Astrocyte (in vitro differentiated cells and primary cell): ENCODE data around the gene NCBP1. TPM values are rescaled to one million over a fixed set of nuclear protein-coding genes. Genes with fewer than 3 reads are reported as not detected.

ENCODE experiments used
- DNase-seq: peaks from one replicate; pipeline ENCODE4 v3.0.0-alpha.2; 2010; ENCODE audit warnings: low read depth
- FAIRE-seq: peaks from 2 replicates; lab custom pipeline; 2011; peaks lifted over from hg19 to GRCh38; lab: Jason Lieb, UNC
- H2AFZ ChIP-seq: 2 replicates; pipeline ENCODE4 v1.6.0; 2012; ENCODE audit warnings: low read depth, low read length, inconsistent platforms
- H3K27ac ChIP-seq: 2 replicates; pipeline ENCODE4 v1.5.1; 2011; ENCODE audit warnings: low read depth, low read length, inconsistent platforms
- H3K27me3 ChIP-seq: 2 replicates; pipeline ENCODE4 v1.6.0; 2011; ENCODE audit warnings: low read length, inconsistent platforms; ENCODE audit not compliant: insufficient read depth
- H3K36me3 ChIP-seq: 2 replicates; pipeline ENCODE4 v1.5.1; 2011; ENCODE audit warnings: low read length, inconsistent platforms; ENCODE audit not compliant: insufficient read depth
- H3K4me1 ChIP-seq: 2 replicates; pipeline ENCODE4 v1.5.1; 2011; ENCODE audit warnings: low read length, inconsistent platforms; ENCODE audit not compliant: insufficient read depth
- H3K4me2 ChIP-seq: 2 replicates; pipeline ENCODE4 v1.6.0; 2012; ENCODE audit warnings: low read length, inconsistent platforms
- H3K4me3 ChIP-seq: 2 replicates; pipeline ENCODE4 v1.5.1; 2011; ENCODE audit warnings: low read depth, mild to moderate bottlenecking, low read length, inconsistent platforms; ENCODE audit not compliant: insufficient read depth
- H3K79me2 ChIP-seq: 2 replicates; pipeline ENCODE4 v1.6.0; 2012; ENCODE audit warnings: mild to moderate bottlenecking, low read length, inconsistent platforms; ENCODE audit not compliant: insufficient read depth
- H3K9ac ChIP-seq: 2 replicates; pipeline ENCODE4 v1.6.0; 2012; ENCODE audit warnings: mild to moderate bottlenecking, low read length, inconsistent platforms
- H3K9me3 ChIP-seq: 2 replicates; pipeline ENCODE4 v1.5.1; 2012; ENCODE audit warnings: low read depth, mild to moderate bottlenecking, low read length, inconsistent platforms; ENCODE audit not compliant: insufficient read depth
- H4K20me1 ChIP-seq: 2 replicates; pipeline ENCODE4 v1.6.0; 2012; ENCODE audit warnings: low read length, inconsistent platforms; ENCODE audit not compliant: insufficient read depth
- H3K27ac Mint-ChIP-seq: one replicate; pipeline ENCODE4 v1.8.0; 2021; ENCODE audit warnings: mild to moderate bottlenecking, mixed read lengths; ENCODE audit not compliant: unreplicated experiment
- H3K27me3 Mint-ChIP-seq: one replicate; pipeline ENCODE4 v1.8.0; 2021; ENCODE audit warnings: low read depth, mixed read lengths; ENCODE audit not compliant: unreplicated experiment
- H3K36me3 Mint-ChIP-seq: one replicate; pipeline ENCODE4 v1.8.0; 2021; ENCODE audit warnings: low read depth, mixed read lengths; ENCODE audit not compliant: unreplicated experiment
- H3K4me1 Mint-ChIP-seq: one replicate; pipeline ENCODE4 v1.8.0; 2021; ENCODE audit warnings: low read depth, mixed read lengths; ENCODE audit not compliant: unreplicated experiment
- H3K4me3 Mint-ChIP-seq: one replicate; pipeline ENCODE4 v1.8.0; 2021; ENCODE audit warnings: mild to moderate bottlenecking, moderate library complexity, mixed read lengths; ENCODE audit not compliant: unreplicated experiment
- H3K9me3 Mint-ChIP-seq: one replicate; pipeline ENCODE4 v1.8.0; 2021; ENCODE audit warnings: mild to moderate bottlenecking, mixed read lengths; ENCODE audit not compliant: unreplicated experiment
- CTCF ChIP-seq: IDR thresholded peaks from 2 replicates; pipeline ENCODE4 v1.5.1; 2011; ENCODE audit warnings: low read depth, mild to moderate bottlenecking, inconsistent platforms, low read length, moderate library complexity; ENCODE audit not compliant: insufficient read depth
- EZH2 ChIP-seq: IDR thresholded peaks from 2 replicates; pipeline ENCODE4 v1.6.1; 2012; ENCODE audit warnings: mild to moderate bottlenecking, low read length, inconsistent platforms; ENCODE audit not compliant: insufficient read depth
- total RNA-seq: library from RNA; stranded (reverse); gene quantifications from 2 replicates; pipeline ENCODE4 v1.2.1, GENCODE V29; 2021

Gene NCBP1
- total RNA-seq, 1 donor from 2014 or later: 43.0 TPM

- Mint-ChIP-seq H3K4me3 (peak overlapping the region; percentile 95), H3K27ac (peak overlapping the region; percentile 81), H3K36me3 (peaks cover 4% of the 10 kb centered on the region), H3K27me3 (no peaks in the 10 kb centered on the region), H3K9me3 (no peaks in the 10 kb centered on the region), H3K4me1 (peaks cover 27% of the 10 kb centered on the region)
- peak overlapping the region; percentile 80 for H3K4me3 ChIP-seq
- peaks cover 38% of the 10 kb centered on the region for H3K79me2 ChIP-seq
- H3K27ac ChIP-seq: peak overlapping the region; percentile 86
- peak overlapping the region; percentile 90 for H3K9ac ChIP-seq
- H3K36me3 ChIP-seq: peaks cover under 1% of the 10 kb centered on the region
- peak overlapping the region; percentile 94 for H3K4me2 ChIP-seq
- peaks cover 31% of the 10 kb centered on the region for H4K20me1 ChIP-seq
- peak overlapping the region; percentile 97 for H2AFZ ChIP-seq
- FAIRE-seq: no peak
- H3K9me3 ChIP-seq: no peaks in the 10 kb centered on the region
- no peaks in the 10 kb centered on the region for H3K27me3 ChIP-seq
- peak; percentile 15 for DNase-seq
- TF ChIP-seq CTCF (no peak), EZH2 (no peak)
- H3K4me1 ChIP-seq: peaks cover 18% of the 10 kb centered on the region
These were observed 62.6 kb downstream of the NCBP1 start for GRCh38 chr9:97695995-97696802.

- Histone ChIP-seq H3K27me3 (no peaks in the 10 kb centered on the region), H3K9me3 (no peaks in the 10 kb centered on the region), H3K79me2 (peaks cover 38% of the 10 kb centered on the region), H3K4me3 (peak within 1 kb of the TSS; percentile 80), H3K4me2 (peak within 1 kb of the TSS; percentile 94), H2AFZ (peak within 1 kb of the TSS; percentile 97), H3K27ac (peak within 1 kb of the TSS; percentile 86), H3K9ac (peak within 1 kb of the TSS; percentile 90), H3K36me3 (no peaks in the 10 kb centered on the region), H4K20me1 (peaks cover 31% of the 10 kb centered on the region), H3K4me1 (peaks cover 18% of the 10 kb centered on the region)
- FAIRE-seq: no peak
- TF ChIP-seq CTCF (no peak), EZH2 (no peak)
- peak; percentile 69 for DNase-seq
- Mint-ChIP-seq H3K36me3 (peaks cover 2% of the 10 kb centered on the region), H3K27ac (peak within 1 kb of the TSS; percentile 81), H3K4me3 (peak within 1 kb of the TSS; percentile 95), H3K27me3 (no peaks in the 10 kb centered on the region), H3K4me1 (peaks cover 27% of the 10 kb centered on the region), H3K9me3 (no peaks in the 10 kb centered on the region)
These were observed 63.4 kb downstream of the NCBP1 start, which contains the start of gene XPA for GRCh38 chr9:97696803-97697601. Gene XPA (minus strand): TSS chr9:97697340. CDS start chr9:97697292, 48 bp downstream.
